Stimulated activated CD4-positive, alpha-beta T cell treated with anti-CD3 and anti-CD28 coated beads, Interleukin-1b, Interleukin-23, amount 100 ng/mL, for 4 hours (primary cell): ENCODE measurements around the gene PAAF1.
A peak's percentile ranks its signal among the peaks of the same experiment; 100 is the strongest.

Experiments used
- DNase-seq, 2 donors: peaks; one replicate each; pipeline ENCODE4 v3.0.0-alpha.2; 2020; ENCODE audit warnings: low read depth in 2 of 2

PAAF1 gene

GRCh38 chr11:73972620-73973449 lies 96.0 kb downstream of the PAAF1 start:
- DNase-seq: no peak

- no peak for DNase-seq
Observed at GRCh38 chr11:73974604-73975478, 98.0 kb downstream of the PAAF1 start.

GRCh38 chr11:73975479-73975757 lies 98.6 kb downstream of the PAAF1 start:
- DNase-seq: no peak

GRCh38 chr11:73976451-73977151 lies 99.8 kb downstream of the PAAF1 start:
- no peak for DNase-seq

- DNase-seq: no peak
Observed at GRCh38 chr11:73977856-73978519, 101.2 kb downstream of the PAAF1 start.

- DNase-seq: no peak
Observed at GRCh38 chr11:73978576-73979086, 101.8 kb downstream of the PAAF1 start.

- DNase-seq: peak; percentile 40 to 58
Observed at GRCh38 chr11:73980001-73980961, 103.5 kb downstream of the PAAF1 start.
